Astrocyte of the spinal cord (primary cell): ENCODE measurements around the gene ACSM2B.
"Not testable (repeated sequence)": the region's sequence is repeated elsewhere in the genome, so short reads cannot be mapped to it uniquely, and the experiment has no call there.

ENCODE experiments used
- DNase-seq: peaks from one replicate; pipeline ENCODE4 v3.0.0; 2011; ENCODE audit warnings: low read depth, low spot score
- H3K4me3 ChIP-seq: 2 replicates; pipeline ENCODE4 v1.5.1; 2011; ENCODE audit warnings: low read depth, mild to moderate bottlenecking, low read length, moderate library complexity
- in situ Hi-C: cut with HindIII; loops from 2 replicates; pipeline ENCODE4 v1.10.0; 2017; ENCODE audit warnings: low sequenced_read_pairs
- TF ChIP-seq, protein P1 (sequence below): IDR thresholded peaks from 2 replicates; pipeline ENCODE4 v1.5.1; 2012; ENCODE audit warnings: low read depth, mild to moderate bottlenecking, low read length, inconsistent platforms

The ACSM2B gene

DNA sequence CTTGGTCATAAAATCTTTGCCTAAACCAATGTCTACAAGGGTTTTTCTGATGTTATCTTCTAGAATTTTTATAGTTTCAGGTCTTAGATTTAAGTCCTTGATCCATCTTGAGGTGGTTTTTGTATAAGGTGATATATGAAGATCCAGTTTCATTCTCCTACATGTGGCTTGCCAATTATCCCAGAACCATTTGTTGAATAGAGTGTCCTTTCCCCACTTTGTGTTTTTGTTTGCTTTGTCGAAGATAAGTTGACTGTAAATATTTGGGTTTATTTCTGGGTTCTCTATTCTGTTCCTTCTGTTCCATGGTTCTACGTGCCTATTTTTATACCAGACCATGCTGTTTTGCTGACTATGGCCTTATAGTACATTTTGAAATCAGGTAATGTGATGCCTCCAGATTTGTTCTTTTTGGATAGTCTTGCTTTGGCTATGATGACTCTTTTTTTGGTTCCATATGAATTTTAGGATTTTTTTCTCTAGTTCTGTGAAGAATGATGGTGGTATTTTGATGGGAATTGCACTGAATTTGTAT is 7.0 kb downstream of the ACSM2B start:
- H3K4me3 ChIP-seq, in situ Hi-C loops, DNase-seq: not testable (repeated sequence)

DNA sequence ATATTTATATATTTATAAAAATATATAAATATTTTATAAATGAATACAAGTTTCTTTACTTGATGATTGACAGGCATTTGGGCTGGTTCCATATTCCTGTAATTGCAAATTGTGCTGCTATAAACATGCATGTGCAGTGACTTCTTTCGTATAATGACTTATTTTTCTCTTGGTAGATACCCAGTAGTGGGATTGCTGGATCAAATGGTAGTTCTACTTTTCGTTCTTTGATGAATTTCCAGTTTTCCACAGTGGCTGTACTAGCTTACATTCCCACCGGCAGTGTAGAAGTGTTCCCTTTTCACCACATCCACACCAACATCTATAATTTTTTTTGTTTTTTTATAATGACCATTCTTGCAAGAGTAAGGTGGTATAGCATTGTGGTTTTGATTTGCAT is 7.8 kb downstream of the ACSM2B start:
- in situ Hi-C loops: no loop called here
- no peak overlapping the region for H3K4me3 ChIP-seq
- TF ChIP-seq, protein P1, sequence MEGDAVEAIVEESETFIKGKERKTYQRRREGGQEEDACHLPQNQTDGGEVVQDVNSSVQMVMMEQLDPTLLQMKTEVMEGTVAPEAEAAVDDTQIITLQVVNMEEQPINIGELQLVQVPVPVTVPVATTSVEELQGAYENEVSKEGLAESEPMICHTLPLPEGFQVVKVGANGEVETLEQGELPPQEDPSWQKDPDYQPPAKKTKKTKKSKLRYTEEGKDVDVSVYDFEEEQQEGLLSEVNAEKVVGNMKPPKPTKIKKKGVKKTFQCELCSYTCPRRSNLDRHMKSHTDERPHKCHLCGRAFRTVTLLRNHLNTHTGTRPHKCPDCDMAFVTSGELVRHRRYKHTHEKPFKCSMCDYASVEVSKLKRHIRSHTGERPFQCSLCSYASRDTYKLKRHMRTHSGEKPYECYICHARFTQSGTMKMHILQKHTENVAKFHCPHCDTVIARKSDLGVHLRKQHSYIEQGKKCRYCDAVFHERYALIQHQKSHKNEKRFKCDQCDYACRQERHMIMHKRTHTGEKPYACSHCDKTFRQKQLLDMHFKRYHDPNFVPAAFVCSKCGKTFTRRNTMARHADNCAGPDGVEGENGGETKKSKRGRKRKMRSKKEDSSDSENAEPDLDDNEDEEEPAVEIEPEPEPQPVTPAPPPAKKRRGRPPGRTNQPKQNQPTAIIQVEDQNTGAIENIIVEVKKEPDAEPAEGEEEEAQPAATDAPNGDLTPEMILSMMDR: no peak
- DNase-seq: no peak

DNA sequence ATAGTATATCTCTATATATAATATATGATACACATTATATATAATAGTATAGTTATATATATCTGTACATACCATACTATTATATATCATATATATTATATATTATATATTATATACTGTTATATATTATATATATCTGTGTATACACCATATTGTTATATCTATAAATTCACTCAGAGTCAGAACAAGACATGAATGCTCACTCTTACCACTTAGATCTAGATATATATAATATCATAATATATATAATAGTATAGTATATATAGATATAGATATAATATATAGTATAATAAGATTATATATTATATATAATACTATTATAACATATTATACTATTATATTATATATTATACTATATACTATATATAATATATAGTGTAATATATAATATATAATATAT is 9.3 kb downstream of the ACSM2B start:
- no peak overlapping the region for H3K4me3 ChIP-seq
- TF ChIP-seq, protein P1: no peak

DNA sequence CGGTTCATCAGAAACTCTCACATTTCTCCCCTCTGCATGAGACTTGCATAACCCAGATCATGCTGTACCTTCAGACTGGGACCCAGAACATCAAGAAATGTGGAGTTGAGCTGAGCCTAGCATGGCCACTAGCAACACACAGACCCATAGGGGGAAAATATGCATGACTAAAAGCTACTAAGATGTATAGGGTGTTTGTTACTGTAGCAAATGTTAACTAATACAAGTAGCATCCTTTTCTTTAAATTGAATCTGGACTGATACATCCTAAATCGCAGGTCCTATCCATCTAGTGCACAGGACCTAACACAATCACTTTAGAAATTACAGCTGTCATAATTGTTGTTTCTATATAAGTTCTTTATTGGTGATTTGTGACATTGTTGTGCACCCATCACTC is 10.8 kb downstream of the ACSM2B start:
- in situ Hi-C loops, H3K4me3 ChIP-seq, DNase-seq: not testable (repeated sequence)

More for the DNA sequence above, 9.3 kb downstream of the ACSM2B start:
- in situ Hi-C loops: no loop called here
- DNase-seq: no peak

DNA sequence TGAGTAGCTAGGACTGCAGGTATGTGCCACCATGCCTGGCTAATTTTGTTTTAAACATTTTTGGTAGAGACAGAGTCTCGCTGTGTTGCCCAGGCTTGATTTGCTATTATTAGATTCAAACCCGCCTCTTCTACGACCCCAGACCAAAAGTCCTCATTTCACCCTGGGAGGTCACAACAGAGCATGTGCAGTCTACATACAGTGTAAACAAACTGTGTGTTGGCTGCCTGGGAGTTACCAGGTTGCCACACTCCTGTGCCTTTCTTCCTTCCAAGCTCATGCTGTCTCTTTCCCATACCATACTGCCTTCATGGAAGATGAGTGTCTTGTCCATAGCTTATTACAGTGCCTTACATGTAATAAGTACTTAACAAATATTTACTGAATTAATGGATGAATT is 11.9 kb downstream of the ACSM2B start:
- DNase-seq, in situ Hi-C loops, H3K4me3 ChIP-seq: not testable (repeated sequence)

DNA sequence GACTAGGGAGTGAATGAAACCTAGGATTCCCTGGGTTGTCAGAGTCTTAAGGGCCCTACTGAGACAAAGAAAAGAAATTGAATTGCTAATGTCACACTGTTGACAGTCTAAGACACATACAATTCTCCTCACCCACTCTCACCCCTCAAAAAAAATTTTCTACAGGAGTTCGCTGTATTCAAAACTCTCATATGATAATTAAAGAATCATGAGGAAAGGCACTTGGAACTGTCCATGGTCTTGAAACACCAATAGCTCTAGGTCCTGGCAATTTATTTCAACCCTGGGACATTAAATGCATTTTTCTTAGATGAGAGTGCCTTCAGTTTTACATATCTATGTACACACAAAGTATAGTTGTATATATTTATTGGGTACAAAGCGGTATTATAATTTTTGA is 20.5 kb downstream of the ACSM2B start:
- H3K4me3 ChIP-seq, DNase-seq, in situ Hi-C loops: not testable (repeated sequence)

DNA sequence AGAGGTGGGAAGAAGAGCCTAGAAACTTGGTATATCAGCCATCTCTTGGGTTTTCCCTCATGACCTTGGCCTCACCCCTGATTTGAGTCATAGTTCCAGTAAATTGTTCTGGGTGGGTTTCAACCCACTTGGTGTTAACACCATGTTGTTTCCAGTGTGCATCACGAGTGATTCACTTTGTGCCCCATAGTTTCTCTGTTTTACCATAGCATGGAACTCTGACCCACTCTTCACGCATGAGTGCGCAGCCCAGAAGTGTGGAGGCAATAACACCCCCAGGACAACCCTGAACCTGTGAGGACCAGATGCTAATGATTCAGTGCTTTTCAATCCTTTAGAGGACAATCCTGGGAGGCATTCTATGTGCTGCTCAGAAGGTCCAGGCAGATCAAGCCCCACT is 21.5 kb downstream of the ACSM2B start:
- in situ Hi-C loops, H3K4me3 ChIP-seq, DNase-seq: not testable (repeated sequence)

DNA sequence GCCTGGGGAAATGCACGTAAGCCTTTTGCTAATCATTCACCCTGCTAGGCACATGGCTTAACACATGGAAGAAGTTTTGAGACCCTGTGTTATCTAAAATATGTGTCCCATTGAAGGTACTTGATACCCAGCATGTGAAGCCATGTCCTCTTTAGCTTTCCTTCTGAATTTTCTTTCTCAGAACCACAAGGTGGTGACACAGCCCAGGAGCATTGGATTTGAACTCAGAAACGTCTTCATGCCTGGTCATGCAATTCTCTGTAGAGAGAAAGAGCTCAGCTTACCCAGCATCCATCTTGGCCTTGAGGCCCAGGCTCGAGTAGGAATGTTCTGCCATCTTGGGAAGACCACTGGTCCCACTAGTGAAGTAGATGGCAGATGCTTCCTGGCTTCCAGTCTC is 22.7 kb downstream of the ACSM2B start:
- H3K4me3 ChIP-seq, DNase-seq, in situ Hi-C loops: not testable (repeated sequence)

DNA sequence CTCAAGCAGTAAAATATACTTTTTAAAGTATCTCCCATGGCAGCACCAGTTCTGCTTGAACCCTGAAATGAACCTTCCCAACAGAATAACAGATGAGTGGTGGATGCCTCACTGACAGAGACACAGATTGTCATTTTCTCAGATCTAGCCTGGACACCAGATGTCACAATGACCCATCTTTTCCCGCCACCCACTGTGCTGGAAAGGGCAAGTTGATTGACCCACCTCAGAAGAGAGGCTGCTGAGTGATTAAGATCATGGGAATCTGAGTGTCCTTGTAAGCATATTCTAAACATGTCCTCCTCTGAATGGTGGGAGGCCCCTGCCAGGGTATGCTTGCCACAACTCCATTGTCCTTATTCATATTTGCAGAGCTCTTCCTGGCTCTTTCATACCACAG is 29.2 kb downstream of the ACSM2B start:
- H3K4me3 ChIP-seq, DNase-seq, in situ Hi-C loops: not testable (repeated sequence)

DNA sequence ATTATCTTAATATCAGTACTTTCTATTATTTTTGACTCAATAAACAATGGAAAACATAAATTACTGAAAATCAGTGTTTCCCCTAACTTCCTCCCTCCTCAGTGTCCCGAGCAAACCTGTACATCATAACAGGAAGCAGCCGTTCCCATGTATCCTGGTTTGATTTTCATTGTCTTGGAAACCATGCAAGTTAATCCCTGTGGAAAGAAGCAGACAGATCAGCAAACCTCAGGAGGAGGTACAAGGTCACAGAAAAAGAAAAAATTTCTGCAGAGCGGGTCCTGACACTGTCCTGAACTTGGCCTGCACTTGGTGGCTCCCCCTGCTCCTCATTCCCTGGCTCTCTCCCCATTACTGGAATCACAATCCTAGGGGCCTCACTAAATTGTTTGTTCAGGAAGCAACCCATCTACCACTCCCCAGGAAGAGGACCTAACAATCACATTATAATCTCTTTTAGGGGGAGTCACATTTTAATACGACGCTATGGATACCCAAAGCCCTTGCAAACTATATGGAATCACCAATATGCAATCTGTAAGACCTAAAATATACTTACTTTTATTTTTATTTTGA is 29.8 kb downstream of the ACSM2B start:
- H3K4me3 ChIP-seq, in situ Hi-C loops, DNase-seq: not testable (repeated sequence)

DNA sequence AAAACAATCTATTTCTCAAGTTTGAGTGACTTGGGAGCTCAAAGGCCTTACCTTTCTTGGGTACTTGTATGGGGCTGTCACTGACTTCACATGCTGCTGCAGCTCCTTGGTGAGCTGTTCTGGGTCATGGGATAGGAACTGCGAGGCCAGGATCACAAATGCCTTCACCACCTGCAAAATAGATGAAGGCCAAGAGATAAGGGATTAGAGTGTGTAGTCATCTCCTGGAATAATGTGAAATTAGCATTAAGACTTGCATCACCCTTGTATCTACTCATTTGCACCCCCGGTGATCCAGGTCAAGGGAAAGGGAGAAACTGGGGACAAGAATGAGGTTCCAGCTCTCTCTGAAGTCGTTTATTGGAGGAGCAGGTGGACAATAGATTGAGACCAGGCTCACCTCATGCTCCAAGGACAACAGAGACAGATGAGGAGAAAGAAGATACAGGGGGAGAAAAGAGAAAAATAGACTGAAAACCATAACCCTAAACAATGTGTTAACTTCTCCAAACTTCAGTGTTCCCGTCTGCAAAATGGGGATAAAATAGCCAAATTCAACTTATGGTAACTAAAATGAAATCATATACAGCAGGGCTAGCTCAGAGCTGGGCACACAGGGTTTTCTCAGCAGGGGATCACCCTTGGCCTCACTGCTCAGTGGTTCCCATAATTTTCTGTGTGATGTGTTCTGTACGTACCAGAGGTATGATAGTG is 35.4 kb downstream of the ACSM2B start:
- H3K4me3 ChIP-seq, in situ Hi-C loops, DNase-seq: not testable (repeated sequence)
